Measurements from ENCODE around the gene MBD2.
"Not testable (repeated sequence)": the region's sequence is repeated elsewhere in the genome, so short reads cannot be mapped to it uniquely, and the experiment has no call there.

The MBD2 gene

DNA sequence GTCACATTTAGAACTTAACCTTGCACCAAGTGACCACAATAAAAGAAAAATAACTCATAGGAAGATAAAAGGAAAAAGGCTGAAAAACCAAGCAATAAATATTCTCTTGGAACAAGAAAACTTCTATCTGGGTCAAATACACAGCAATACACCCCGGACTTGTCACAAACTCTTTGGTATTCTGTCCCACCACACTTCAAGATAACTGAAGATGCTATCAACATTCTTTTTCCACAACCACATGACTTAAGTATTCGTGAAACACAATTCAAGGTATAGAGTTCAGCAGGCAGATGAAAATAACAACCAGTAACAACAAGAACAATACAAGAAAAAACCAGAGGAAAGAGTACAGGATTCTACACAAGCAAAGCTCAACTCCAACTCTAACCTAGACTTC lies 18.0 kb downstream of the MBD2 start:
- Histone ChIP-seq H3K36me3 (ENCODE audit: low read length) (peaks cover 31% of the 10 kb centered on the region; the same call in 1 of the 2 replicates), H3K27ac (ENCODE audit: low read depth, low read length) (no peak overlapping the region; the same call in 1 of the 2 replicates), H2AFZ (ENCODE audit: low read depth, low read length, severe bottlenecking) (no peak overlapping the region), H3K27me3 (ENCODE audit: low read length) (no peaks in the 10 kb centered on the region), H3K9me3 (ENCODE audit: insufficient read depth, low read length) (no peaks in the 10 kb centered on the region), H3K4me3 (ENCODE audit: insufficient read depth, low read length, poor library complexity, severe bottlenecking) (no peak overlapping the region), H4K20me1 (ENCODE audit: low read depth, low read length) (peaks cover 30% of the 10 kb centered on the region), H3F3A (ENCODE audit: insufficient read depth) (peaks cover 17% of the 10 kb centered on the region), H3K4me2 (ENCODE audit: low read depth, low read length, poor library complexity, severe bottlenecking) (no peak overlapping the region), H3K79me2 (ENCODE audit: insufficient read depth, low read length) (peaks cover 99% of the 10 kb centered on the region), H3K9ac (ENCODE audit: low read length) (no peak overlapping the region), H3K9me2 (replicated peaks; ENCODE audit: insufficient read depth, low read length) (no peaks in the 10 kb centered on the region)
- TF ChIP-seq EZH2phosphoT487 (conservative IDR thresholded peaks at IDR 0.05; ENCODE audit: low read length) = no peak
- TF ChIP-seq, protein P1, sequence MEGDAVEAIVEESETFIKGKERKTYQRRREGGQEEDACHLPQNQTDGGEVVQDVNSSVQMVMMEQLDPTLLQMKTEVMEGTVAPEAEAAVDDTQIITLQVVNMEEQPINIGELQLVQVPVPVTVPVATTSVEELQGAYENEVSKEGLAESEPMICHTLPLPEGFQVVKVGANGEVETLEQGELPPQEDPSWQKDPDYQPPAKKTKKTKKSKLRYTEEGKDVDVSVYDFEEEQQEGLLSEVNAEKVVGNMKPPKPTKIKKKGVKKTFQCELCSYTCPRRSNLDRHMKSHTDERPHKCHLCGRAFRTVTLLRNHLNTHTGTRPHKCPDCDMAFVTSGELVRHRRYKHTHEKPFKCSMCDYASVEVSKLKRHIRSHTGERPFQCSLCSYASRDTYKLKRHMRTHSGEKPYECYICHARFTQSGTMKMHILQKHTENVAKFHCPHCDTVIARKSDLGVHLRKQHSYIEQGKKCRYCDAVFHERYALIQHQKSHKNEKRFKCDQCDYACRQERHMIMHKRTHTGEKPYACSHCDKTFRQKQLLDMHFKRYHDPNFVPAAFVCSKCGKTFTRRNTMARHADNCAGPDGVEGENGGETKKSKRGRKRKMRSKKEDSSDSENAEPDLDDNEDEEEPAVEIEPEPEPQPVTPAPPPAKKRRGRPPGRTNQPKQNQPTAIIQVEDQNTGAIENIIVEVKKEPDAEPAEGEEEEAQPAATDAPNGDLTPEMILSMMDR (IDR thresholded peaks at IDR 0.05; ENCODE audit: insufficient read depth, low read length, poor library complexity, severe bottlenecking) = no peak

DNA sequence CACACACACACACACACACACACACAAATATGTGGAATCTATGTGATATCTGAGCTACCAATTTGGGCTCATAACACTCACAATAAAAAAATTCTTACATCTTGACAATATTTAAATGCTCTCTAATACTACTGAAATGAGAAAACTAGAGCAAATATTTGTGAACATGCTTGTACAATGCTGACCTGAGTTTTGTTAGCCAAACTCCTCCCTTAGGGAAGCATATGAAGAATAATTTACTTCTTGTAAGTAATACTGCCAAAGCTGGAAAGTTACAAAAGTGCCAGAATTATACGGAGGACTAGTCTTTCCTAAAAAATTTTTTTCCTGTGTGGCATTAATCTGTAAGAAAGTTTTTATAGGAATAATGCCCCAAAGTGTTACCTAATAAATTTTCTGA lies 18.5 kb downstream of the MBD2 start:
- H3K4me2 ChIP-seq (ENCODE audit: low read depth, low read length, poor library complexity, severe bottlenecking) = no peak overlapping the region
- H3K9ac ChIP-seq (ENCODE audit: low read length) = no peak overlapping the region
- peaks cover 30% of the 10 kb centered on the region for H4K20me1 ChIP-seq (ENCODE audit: low read depth, low read length)
- no peak overlapping the region for H2AFZ ChIP-seq (ENCODE audit: low read depth, low read length, severe bottlenecking)
- H3K4me3 ChIP-seq (ENCODE audit: insufficient read depth, low read length, poor library complexity, severe bottlenecking) = no peak overlapping the region
- no peaks in the 10 kb centered on the region for H3K27me3 ChIP-seq (ENCODE audit: low read length)
- no peak for TF ChIP-seq EZH2phosphoT487 (conservative IDR thresholded peaks at IDR 0.05; ENCODE audit: low read length)
- H3K36me3 ChIP-seq (ENCODE audit: low read length) = peaks cover 35% of the 10 kb centered on the region; the same call in 1 of the 2 replicates
- no peak overlapping the region for H3K27ac ChIP-seq (ENCODE audit: low read depth, low read length)
- no peaks in the 10 kb centered on the region for H3K9me3 ChIP-seq (ENCODE audit: insufficient read depth, low read length)
- no peaks in the 10 kb centered on the region for H3K9me2 ChIP-seq (replicated peaks; ENCODE audit: insufficient read depth, low read length)
- H3K79me2 ChIP-seq (ENCODE audit: insufficient read depth, low read length) = peaks cover 99% of the 10 kb centered on the region
- H3F3A ChIP-seq (ENCODE audit: insufficient read depth) = peaks cover 14% of the 10 kb centered on the region

DNA sequence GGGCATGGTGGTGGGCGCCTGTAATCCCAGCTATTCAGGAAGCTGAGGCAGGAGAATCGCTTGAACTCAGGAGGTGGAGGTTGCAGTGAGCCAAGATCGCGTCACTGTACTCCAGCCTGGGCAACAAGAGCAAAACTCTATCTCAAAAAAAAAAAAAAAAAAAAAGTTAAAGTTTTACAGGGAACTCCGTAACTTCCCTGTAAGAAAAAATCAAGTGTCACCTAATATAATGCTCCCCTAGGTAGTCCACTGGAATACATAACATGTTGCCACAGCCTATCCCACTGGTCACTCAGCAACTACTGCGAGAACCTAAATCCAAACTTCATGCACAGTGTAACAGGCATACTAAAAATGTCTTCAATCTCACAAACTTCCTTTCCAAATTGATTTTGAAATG lies 19.0 kb downstream of the MBD2 start:
- H3K4me3 ChIP-seq (ENCODE audit: insufficient read depth, low read length, poor library complexity, severe bottlenecking); H2AFZ ChIP-seq (ENCODE audit: low read depth, low read length, severe bottlenecking); H3K27ac ChIP-seq (ENCODE audit: low read depth, low read length); H3K9me2 ChIP-seq (replicated peaks; ENCODE audit: insufficient read depth, low read length); H3K9me3 ChIP-seq (ENCODE audit: insufficient read depth, low read length); H3K27me3 ChIP-seq (ENCODE audit: low read length); H3K4me2 ChIP-seq (ENCODE audit: low read depth, low read length, poor library complexity, severe bottlenecking); H3K9ac ChIP-seq (ENCODE audit: low read length): not testable (repeated sequence)
- Histone ChIP-seq H3K79me2 (ENCODE audit: insufficient read depth, low read length) (peaks cover 97% of the 10 kb centered on the region), H3F3A (ENCODE audit: insufficient read depth) (peaks cover 12% of the 10 kb centered on the region), H4K20me1 (ENCODE audit: low read depth, low read length) (peaks cover 30% of the 10 kb centered on the region), H3K36me3 (ENCODE audit: low read length) (peaks cover 36% of the 10 kb centered on the region; the same call in 1 of the 2 replicates)

DNA sequence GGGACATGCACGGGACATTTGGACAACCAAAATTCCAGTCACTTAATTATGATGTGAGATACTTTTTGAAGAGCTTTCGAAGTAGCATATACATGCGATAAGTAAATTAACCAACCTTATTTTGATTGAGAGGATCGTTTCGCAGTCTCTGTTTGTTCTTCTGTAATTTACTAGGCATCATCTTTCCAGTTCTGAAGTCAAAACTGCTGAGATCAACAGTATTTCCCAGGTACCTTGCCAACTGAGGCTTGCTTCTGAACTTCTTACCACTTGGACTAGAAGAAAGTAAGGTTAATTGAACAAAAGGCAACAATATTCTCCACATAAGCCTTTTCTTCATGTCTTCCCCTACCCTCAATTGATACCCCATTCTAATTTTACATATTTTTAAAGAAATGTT lies 19.6 kb downstream of the MBD2 start:
- peaks cover 97% of the 10 kb centered on the region for H3K79me2 ChIP-seq (ENCODE audit: insufficient read depth, low read length)
- TF ChIP-seq EZH2phosphoT487 (conservative IDR thresholded peaks at IDR 0.05; ENCODE audit: low read length) = no peak
- TF ChIP-seq, protein P1 (IDR thresholded peaks at IDR 0.05; ENCODE audit: insufficient read depth, low read length, poor library complexity, severe bottlenecking) = no peak
- H3K9ac ChIP-seq (ENCODE audit: low read length) = no peak overlapping the region
- H3K27me3 ChIP-seq (ENCODE audit: low read length) = no peaks in the 10 kb centered on the region
- H3K9me2 ChIP-seq (replicated peaks; ENCODE audit: insufficient read depth, low read length) = no peaks in the 10 kb centered on the region
- H3F3A ChIP-seq (ENCODE audit: insufficient read depth) = peaks cover 6% of the 10 kb centered on the region
- H3K36me3 ChIP-seq (ENCODE audit: low read length) = peaks cover 41% of the 10 kb centered on the region
- H3K4me3 ChIP-seq (ENCODE audit: insufficient read depth, low read length, poor library complexity, severe bottlenecking) = no peak overlapping the region
- no peak overlapping the region for H2AFZ ChIP-seq (ENCODE audit: low read depth, low read length, severe bottlenecking)
- H4K20me1 ChIP-seq (ENCODE audit: low read depth, low read length) = peaks cover 31% of the 10 kb centered on the region
- H3K9me3 ChIP-seq (ENCODE audit: insufficient read depth, low read length) = no peaks in the 10 kb centered on the region
- no peak overlapping the region for H3K4me2 ChIP-seq (ENCODE audit: low read depth, low read length, poor library complexity, severe bottlenecking)
- no peak overlapping the region for H3K27ac ChIP-seq (ENCODE audit: low read depth, low read length)
